Measurements from ENCODE around the gene ADAMTSL3.

ADAMTSL3 gene

GRCh38 chr15:83971992-83972391 lies 318.1 kb downstream of the ADAMTSL3 start:
- no peak for DNase-seq (ENCODE audit: low spot score)

GRCh38 chr15:83973816-83974215 lies 319.9 kb downstream of the ADAMTSL3 start:
- no peak for DNase-seq (ENCODE audit: low spot score)

DNA sequence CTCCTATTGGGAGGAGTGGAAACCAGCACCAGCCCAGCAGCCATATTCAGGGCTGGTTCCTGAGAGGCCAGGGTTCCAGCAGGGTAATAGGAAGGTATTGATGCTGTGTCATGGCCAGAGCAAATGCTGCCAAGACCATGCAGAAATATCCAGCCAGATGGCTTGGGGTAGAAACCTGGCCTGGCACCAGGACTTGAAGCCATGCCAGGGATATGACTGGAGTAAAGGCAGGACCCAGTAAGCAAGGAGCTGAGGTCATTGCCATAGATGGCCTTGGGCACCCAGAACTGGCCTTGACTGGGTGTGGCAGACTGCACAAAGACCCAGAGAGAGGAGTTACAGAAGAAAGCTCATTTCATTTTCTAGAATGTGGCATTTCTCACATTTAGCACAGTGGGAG lies 324.1 kb downstream of the ADAMTSL3 start:
- no peak for DNase-seq (ENCODE audit: low spot score)

DNA sequence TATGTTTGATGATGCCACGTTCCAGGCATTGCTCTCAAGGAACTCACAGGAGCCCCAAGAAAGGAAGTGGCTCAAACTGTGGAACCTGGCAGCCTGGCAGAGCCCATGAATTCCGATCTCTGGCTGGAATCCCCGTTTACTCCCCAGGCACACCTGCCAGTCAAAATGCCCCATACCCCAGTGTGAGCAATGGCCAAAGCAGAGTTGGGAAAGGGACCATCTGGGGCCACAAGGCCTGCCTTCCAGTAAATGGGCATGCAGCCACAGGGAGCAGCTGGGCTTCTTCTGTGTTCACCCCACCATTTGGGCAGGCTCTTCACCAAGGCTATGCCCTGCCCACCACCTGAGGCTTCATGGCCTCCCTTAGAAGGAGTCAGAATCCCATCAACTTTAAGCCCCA lies 324.7 kb downstream of the ADAMTSL3 start:
- DNase-seq (ENCODE audit: low spot score), result no peak

DNA sequence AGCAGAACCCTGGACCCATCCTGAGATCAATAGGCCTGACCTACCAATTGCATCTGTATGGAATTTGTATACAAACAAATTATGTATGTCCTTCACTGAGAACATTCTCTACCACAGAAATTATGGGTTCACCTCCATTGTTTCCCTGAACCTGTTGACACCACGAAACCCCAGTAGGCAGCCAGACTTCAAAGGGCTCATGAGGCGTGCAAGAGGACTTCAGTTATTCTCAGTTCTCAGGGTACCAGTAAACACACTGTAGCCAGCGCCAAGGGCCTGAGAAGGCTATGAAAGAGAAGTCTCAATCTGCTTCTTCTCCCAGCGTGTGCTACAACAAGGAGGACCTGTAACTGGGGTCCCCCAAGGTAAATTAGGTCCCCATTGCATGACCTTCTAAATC lies 326.7 kb downstream of the ADAMTSL3 start:
- DNase-seq (ENCODE audit: low spot score), result no peak

DNA sequence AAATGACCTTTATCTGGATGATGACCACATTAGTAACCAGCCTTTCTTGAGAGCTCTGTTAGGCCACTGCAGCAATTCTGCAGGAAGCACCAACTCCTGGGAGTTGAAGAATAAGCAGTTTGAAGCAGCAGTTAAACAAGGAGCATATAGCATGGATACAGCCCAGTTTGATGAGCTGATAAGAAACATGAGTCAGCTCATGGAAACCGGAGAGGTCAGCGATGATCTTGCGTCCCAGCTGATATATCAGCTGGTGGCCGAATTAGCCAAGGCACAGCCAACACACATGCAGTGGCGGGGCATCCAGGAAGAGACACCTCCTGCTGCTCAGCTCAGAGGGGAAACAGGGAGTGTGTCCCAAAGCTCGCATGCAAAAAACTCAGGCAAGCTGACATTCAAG lies 328.8 kb downstream of the ADAMTSL3 start:
- no peak for DNase-seq (ENCODE audit: low spot score)

DNA sequence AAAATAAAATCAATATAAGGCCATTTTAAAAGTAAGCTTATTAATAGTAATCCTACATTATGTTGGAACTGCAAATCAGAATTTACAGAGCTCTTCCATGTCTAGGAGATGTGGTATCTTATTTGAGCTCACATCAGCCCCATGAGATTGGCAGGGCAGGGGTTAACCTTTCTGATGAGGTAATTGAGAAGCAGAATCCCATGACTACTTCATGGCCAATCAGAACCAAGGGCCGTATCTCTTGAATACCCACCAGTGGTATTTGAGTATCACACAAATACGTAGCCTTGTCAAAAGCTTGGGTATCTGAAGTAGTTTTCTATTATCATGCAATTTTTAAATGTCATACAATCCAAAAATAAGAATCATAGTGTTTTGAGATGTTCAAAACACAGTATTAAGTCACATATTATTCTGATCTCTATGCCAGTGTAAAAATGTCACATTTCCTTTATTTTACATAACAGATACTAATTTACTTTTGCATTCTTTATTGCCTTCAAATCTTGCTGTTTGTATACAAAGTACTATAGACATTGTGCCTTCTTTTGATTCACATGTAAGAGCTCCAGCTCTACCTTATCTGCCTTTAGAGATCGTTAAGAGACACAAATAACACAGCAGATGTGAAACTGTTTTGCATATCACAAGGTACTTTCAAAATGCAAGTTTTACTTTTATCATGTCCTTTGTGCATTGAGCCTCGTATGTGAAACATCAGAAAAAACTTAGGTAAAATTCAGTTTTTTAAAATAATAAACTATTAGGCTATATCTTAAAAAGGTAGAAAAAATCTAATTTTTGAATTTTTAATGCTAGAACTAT lies 329.9 kb downstream of the ADAMTSL3 start:
- no peak for DNase-seq (ENCODE audit: low spot score)

GRCh38 chr15:83984601-83985000 lies 330.7 kb downstream of the ADAMTSL3 start:
- DNase-seq (ENCODE audit: low spot score), result no peak

- DNase-seq (ENCODE audit: low spot score), result no peak
These were observed 337.2 kb downstream of the ADAMTSL3 start for GRCh38 chr15:83991163-83991562.

GRCh38 chr15:83992324-83993031 lies 338.6 kb downstream of the ADAMTSL3 start:
- DNase-seq (ENCODE audit: low spot score), result no peak

GRCh38 chr15:83993591-83993990 lies 339.7 kb downstream of the ADAMTSL3 start:
- no peak for DNase-seq (ENCODE audit: low spot score)

- DNase-seq (ENCODE audit: low spot score), result no peak
These were observed 344.6 kb downstream of the ADAMTSL3 start for GRCh38 chr15:83998486-83998885.

DNA sequence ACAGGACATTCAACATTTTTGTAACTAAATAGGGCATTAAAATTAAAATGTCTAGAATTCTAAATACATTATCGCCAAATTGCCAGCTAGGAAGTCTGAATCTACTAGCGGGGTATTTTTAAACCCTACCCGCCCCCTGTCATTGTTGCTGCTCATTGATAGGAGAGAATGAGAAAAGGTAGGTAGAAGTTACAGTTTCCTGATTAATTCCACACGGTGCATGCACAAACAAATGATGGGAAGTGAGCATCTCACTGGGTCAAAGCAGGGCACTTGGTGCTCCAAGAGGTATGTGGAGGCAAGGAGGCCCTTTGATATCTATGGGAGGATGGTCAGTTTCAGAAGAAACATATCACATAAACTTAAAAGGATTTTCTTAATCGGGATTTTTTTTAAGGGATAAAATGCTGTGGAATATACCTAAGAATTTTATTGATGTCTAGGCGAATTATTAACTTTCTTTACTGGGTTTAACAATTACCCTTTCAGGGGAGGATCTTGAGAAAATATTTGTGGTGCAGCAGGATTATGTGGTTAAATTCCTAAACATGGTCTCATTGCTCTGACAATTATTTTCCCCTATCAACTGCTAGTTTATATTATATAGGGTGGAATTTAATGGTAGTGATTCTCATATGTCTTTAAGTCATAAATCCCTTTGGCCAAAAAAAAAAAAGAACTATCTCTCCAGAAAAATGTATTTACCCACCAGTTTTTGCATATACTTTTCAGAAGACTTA lies 345.6 kb downstream of the ADAMTSL3 start:
- no peak for DNase-seq (ENCODE audit: low spot score)

GRCh38 chr15:84001037-84001436 lies 347.1 kb downstream of the ADAMTSL3 start:
- no peak for DNase-seq (ENCODE audit: low spot score)

DNA sequence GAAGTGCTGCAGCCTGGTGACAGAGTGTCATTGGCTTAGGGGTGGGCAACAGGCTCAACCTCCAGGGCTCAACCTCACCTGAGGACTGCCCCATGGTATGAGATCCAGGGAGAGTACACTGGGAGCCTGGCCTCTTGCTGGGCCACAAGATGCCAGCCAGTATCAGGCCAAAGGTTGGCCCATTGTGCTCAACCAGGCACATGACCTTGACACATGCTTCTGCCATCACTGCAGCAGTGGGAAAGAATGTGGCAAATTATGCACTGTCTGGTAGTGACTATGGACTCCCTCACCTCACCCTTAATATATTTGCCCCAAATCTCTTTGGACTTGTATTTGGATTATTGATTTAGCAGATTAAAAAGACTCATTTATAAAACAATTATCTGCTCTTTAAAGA lies 347.7 kb downstream of the ADAMTSL3 start:
- no peak for DNase-seq (ENCODE audit: low spot score)

GRCh38 chr15:84003791-84004503 lies 350.0 kb downstream of the ADAMTSL3 start:
- no peak for DNase-seq (ENCODE audit: low spot score)

- DNase-seq (ENCODE audit: low spot score), result no peak
These were observed 352.5 kb downstream of the ADAMTSL3 start for GRCh38 chr15:84006421-84006820.

DNA sequence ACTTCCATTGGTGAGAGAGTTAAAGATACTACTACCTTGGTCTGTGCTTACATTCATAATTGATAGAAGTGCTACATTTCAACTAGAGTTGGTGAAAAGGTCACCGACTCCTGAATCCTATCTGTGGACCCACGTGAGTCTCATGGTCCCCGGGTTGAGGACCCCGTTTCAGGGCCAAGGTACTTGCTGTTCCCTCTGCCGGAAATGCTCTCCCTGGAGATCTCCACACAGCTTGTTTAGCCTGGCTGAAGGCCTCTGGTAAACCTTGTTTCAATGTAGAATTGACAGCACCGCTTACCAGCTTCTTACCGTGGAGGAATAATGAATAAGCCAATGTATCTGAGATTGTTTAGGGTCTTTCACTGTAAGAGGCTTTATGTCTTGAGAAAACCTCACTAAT lies 355.7 kb downstream of the ADAMTSL3 start:
- DNase-seq (ENCODE audit: low spot score), result no peak

DNA sequence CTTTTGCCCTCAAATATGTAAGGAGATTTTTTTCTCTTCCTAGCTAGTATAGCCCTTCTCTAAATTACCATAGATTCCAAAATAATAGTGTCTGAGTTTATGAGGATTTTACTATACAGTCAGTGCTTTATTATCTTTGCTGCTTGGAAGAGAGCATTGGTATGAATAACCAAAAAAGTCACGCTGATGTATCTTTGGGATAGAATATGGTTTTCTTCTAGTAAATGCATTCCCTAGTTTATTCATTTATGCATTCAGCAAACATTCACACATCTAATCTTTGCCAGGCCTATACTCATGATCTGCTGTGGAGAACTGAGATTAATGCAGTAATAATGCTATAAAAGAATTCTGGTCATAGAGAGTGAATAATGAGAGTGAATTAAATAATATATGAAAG lies 356.3 kb downstream of the ADAMTSL3 start:
- no peak for DNase-seq (ENCODE audit: low spot score)

DNA sequence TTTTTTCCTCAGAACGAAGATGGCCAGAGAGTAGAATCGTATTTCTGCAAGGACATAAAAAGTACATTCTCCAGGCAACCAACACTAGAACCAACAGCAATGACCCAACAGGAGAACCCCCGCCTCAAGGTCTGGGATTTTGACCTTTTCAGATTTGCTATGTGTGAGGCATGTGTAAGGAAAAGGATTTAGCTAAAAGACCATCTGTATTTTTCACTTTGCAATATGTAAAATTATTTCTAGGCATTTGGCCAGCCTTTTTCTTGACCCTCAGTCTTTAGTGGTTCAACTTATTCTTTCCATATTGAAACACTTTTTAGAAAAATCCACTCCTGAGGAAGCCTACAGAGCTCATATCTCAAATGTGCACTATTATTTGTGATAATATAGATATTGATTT lies 362.4 kb downstream of the ADAMTSL3 start:
- DNase-seq (ENCODE audit: low spot score), result no peak

- no peak for DNase-seq (ENCODE audit: low spot score)
These were observed 368.6 kb downstream of the ADAMTSL3 start for GRCh38 chr15:84022516-84022915.

DNA sequence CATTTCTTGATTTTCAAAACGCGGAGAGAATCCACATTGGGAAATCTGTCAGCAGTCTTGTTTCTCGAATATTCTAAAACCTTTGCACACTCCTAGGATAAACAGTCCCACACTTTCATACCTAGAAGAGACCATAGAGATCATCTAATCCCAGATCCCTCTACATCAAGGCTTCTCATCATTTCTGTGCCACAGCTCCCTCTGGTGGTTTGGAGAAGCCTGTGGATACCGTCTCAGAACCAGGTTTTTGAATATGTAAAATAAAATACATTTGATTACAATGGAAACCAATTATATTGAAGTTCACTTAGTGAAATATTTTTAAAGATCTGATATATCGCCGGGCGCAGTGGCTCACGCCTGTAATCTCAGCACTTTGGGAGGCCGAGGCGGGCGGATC lies 369.7 kb downstream of the ADAMTSL3 start:
- DNase-seq (ENCODE audit: low spot score), result peak; percentile 7

Measured in SK-N-DZ (cell line).